Liver (tissue), 9 donors: Measurements from ENCODE around the gene TYW1. TPM values are rescaled to one million over a fixed set of nuclear protein-coding genes. Genes with fewer than 3 reads are reported as not detected.
"Not testable (repeated sequence)": the region's sequence is repeated elsewhere in the genome, so short reads cannot be mapped to it uniquely, and the experiment has no call there.

Experiments used
- DNase-seq: peaks from one replicate; pipeline ENCODE4 v3.0.0-alpha.2; 2017; ENCODE audit warnings: low spot score
- H3K27ac ChIP-seq, 2 donors: one replicate each; pipeline ENCODE4 v1.7.0; 2013; ENCODE audit warnings: inconsistent platforms in 2 of 2, low read length in 2 of 2, control low read depth in 1 of 2, low read depth in 1 of 2, mild to moderate bottlenecking in 1 of 2
- H3K27me3 ChIP-seq, 4 donors: one replicate each; pipeline versions ENCODE4 v1.6.1 to v1.7.0; 2013; ENCODE audit warnings: low read length in 3 of 4, inconsistent platforms in 1 of 4, mild to moderate bottlenecking in 1 of 4, moderate library complexity in 1 of 4; ENCODE audit not compliant: control insufficient read depth in 4 of 4, insufficient read depth in 4 of 4
- H3K36me3 ChIP-seq, 4 donors: one replicate each; pipeline versions ENCODE4 v1.6.1 to v1.7.0; 2013; ENCODE audit warnings: low read length in 3 of 4, mild to moderate bottlenecking in 3 of 4, low read depth in 1 of 4, moderate library complexity in 1 of 4; ENCODE audit not compliant: control insufficient read depth in 4 of 4, insufficient read depth in 3 of 4
- H3K4me1 ChIP-seq, 4 donors: one replicate each; pipeline versions ENCODE4 v1.6.1 to v1.7.0; 2013; ENCODE audit warnings: low read length in 3 of 4, mild to moderate bottlenecking in 3 of 4, moderate library complexity in 1 of 4; ENCODE audit not compliant: control insufficient read depth in 4 of 4, insufficient read depth in 4 of 4
- H3K4me3 ChIP-seq, 3 donors: one replicate each; pipeline versions ENCODE4 v1.6.1 to v1.7.0; 2013; ENCODE audit warnings: low read length in 3 of 3, control low read depth in 1 of 3, low read depth in 1 of 3, mild to moderate bottlenecking in 1 of 3
- H3K9ac ChIP-seq, 2 donors: one replicate each; pipeline ENCODE4 v1.7.0; 2013; ENCODE audit warnings: low read length in 2 of 2, mild to moderate bottlenecking in 2 of 2, moderate library complexity in 2 of 2, control low read depth in 1 of 2, low read depth in 1 of 2
- H3K9me3 ChIP-seq, 4 donors: one replicate each; pipeline versions ENCODE4 v1.6.1 to v1.7.0; 2013; ENCODE audit warnings: low read length in 3 of 4; ENCODE audit not compliant: control insufficient read depth in 4 of 4
- EGR1 ChIP-seq, 2 donors: IDR thresholded peaks; 2 replicates each; pipeline ENCODE4 v1.6.1; 2016 to 2018; ENCODE audit warnings: antibody characterized with exemption in 2 of 2, low read depth in 2 of 2
- FOXA1 ChIP-seq: IDR thresholded peaks from 2 replicates; pipeline ENCODE4 v1.6.1; 2016; ENCODE audit warnings: antibody characterized with exemption
- GABPA ChIP-seq, 2 donors: IDR thresholded peaks in 1 of 2; conservative IDR thresholded peaks in 1 of 2; 2 replicates each; pipeline ENCODE4 v1.6.1; 2016; ENCODE audit warnings: antibody characterized with exemption in 2 of 2, mild to moderate bottlenecking in 1 of 2, moderate library complexity in 1 of 2
- HNF4A ChIP-seq, 2 donors: conservative IDR thresholded peaks; 2 replicates each; pipeline ENCODE4 v1.6.1; 2016; ENCODE audit warnings: antibody characterized with exemption in 2 of 2, mild to moderate bottlenecking in 2 of 2
- JUND ChIP-seq, 2 donors: IDR thresholded peaks; 2 replicates each; pipeline ENCODE4 v1.6.1; 2016; ENCODE audit warnings: antibody characterized with exemption in 2 of 2
- RAD21 ChIP-seq, 2 donors: IDR thresholded peaks; 2 replicates each; pipeline ENCODE4 v1.6.1; 2016; ENCODE audit warnings: antibody characterized with exemption in 2 of 2, mild to moderate bottlenecking in 2 of 2
- WGBS: extraction: QIAGEN DNeasy Blood & Tissue Kit; methylation state at CpG from one replicate; pipeline ENCODE4 v1.1.7; 2013; 5-methylcytosine and 5-hydroxymethylcytosine counted together
- polyA plus RNA-seq, 2 donors: library from polyadenylated mRNA; stranded (reverse) in 1 of 2; unstranded in 1 of 2; fragments of 200-250 nt in 1 of 2; fragments of >200 nt in 1 of 2; fragmentation: Nextera tagmentation in 1 of 2; extraction: Ambion mirVana in 1 of 2; gene quantifications; one replicate each; pipeline versions ENCODE4 v1.2.1 to v1.2.3, GENCODE V29; 2013 to 2015
- total RNA-seq, 2 donors: library from RNA; depleted of rRNA; stranded (reverse); fragments of >200 nt; gene quantifications; one replicate each; pipeline ENCODE4 v1.2.3, GENCODE V29; 2014
- TF ChIP-seq, protein P1 (sequence below): IDR thresholded peaks from 2 replicates; pipeline ENCODE4 v1.6.1; 2016; ENCODE audit warnings: antibody characterized with exemption, mild to moderate bottlenecking
- donor health status: healthy.
- donor health status: healthy.
- donor health status: healthy.
- donor health status: healthy.
- donor health status: healthy.

Gene TYW1
- total and polyA plus RNA-seq, 4 donors: 6.7 to 16.6 (median 9.9) TPM

DNA sequence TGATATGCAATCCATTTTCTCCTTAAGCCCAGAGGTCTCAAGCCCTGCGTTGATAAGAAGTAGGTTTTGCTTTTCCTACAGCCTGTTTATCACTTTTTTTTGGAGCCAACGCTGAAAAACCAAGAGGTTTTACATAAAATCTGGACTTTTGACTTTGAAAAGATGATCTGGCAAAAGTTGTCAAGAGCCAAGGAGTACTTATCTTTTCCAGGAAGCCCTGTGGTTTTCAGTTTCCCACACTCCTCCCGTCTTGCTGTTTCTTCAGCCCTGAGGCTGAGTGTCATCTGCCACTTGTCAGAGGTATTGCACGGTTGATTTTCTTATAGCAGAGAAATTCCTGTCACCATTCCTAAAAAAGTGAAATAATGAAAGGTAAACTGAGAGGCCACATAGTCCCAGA lies 108.7 kb downstream of the TYW1 start:
- WGBS: 56% methylated on average over 4 of the region's 4 CpGs
- Histone ChIP-seq H3K9me3 (no peaks in the 10 kb centered on the region), H3K9ac (no peak overlapping the region), H3K36me3 (peaks cover 0 to 3% (median 1%) of the 10 kb centered on the region in 4 donors), H3K4me3 (no peak overlapping the region), H3K27ac (no peak overlapping the region), H3K27me3 (no peaks in the 10 kb centered on the region), H3K4me1 (peaks cover 0 to 1% (median 0%) of the 10 kb centered on the region in 4 donors)
- TF ChIP-seq, protein P1, sequence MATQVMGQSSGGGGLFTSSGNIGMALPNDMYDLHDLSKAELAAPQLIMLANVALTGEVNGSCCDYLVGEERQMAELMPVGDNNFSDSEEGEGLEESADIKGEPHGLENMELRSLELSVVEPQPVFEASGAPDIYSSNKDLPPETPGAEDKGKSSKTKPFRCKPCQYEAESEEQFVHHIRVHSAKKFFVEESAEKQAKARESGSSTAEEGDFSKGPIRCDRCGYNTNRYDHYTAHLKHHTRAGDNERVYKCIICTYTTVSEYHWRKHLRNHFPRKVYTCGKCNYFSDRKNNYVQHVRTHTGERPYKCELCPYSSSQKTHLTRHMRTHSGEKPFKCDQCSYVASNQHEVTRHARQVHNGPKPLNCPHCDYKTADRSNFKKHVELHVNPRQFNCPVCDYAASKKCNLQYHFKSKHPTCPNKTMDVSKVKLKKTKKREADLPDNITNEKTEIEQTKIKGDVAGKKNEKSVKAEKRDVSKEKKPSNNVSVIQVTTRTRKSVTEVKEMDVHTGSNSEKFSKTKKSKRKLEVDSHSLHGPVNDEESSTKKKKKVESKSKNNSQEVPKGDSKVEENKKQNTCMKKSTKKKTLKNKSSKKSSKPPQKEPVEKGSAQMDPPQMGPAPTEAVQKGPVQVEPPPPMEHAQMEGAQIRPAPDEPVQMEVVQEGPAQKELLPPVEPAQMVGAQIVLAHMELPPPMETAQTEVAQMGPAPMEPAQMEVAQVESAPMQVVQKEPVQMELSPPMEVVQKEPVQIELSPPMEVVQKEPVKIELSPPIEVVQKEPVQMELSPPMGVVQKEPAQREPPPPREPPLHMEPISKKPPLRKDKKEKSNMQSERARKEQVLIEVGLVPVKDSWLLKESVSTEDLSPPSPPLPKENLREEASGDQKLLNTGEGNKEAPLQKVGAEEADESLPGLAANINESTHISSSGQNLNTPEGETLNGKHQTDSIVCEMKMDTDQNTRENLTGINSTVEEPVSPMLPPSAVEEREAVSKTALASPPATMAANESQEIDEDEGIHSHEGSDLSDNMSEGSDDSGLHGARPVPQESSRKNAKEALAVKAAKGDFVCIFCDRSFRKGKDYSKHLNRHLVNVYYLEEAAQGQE: no peak
- TF ChIP-seq JUND (IDR thresholded peaks at IDR 0.05) (no peak), HNF4A (conservative IDR thresholded peaks at IDR 0.05) (no peak), GABPA (IDR thresholded peaks at IDR 0.05 in 1 of 2, conservative IDR thresholded peaks at IDR 0.05 in 1 of 2) (no peak), EGR1 (IDR thresholded peaks at IDR 0.05; ENCODE audit: low read depth in 2 of 2) (no peak), FOXA1 (no peak), RAD21 (IDR thresholded peaks at IDR 0.05) (no peak)
- DNase-seq: no peak

DNA sequence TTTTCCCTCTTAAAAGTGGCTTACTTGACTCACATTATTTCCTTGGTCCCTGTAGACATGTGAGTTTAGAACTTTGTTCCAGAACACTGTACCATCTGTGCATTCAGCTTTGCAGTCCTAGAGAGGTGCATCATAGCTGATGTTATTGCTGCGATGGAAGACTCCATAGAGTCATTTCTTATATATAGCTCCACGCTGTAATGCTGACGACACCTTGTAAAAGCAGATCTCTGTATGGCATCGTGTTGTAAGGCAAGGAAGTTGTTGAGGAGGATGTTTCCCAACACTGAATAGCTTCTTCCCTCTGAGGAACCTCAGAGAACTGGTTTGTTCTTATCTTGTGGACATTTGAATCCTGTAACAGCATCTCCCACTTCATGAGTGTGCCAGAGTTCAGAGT lies 109.6 kb downstream of the TYW1 start:
- H3K4me1 ChIP-seq, H3K9me3 ChIP-seq, H3K4me3 ChIP-seq, H3K27me3 ChIP-seq, H3K9ac ChIP-seq, H3K27ac ChIP-seq, DNase-seq, H3K36me3 ChIP-seq: not testable (repeated sequence)
- 83% methylated on average over 4 of the region's 4 CpGs for WGBS

DNA sequence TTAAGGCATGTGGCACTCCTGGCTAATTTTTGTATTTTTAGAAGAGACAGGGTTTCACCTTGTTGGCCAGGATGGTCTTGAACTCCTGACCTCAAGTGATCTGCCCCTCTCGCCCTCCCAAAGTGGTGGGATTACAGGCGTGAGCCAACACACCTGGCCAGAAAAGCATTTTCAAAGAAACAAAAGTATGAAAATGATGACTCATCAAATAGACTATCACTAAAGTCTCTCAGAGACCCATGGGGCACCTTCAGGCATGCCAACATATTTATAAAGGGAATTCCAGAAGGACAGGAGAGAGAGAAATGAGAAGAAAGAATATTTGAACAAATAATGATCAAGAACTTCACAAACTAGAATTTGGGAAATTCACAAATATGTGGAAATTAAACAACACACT lies 114.7 kb downstream of the TYW1 start:
- 98% methylated on average over 2 of the region's 2 CpGs for WGBS
- H3K4me3 ChIP-seq, H3K9me3 ChIP-seq, H3K36me3 ChIP-seq, H3K27ac ChIP-seq, H3K9ac ChIP-seq, DNase-seq, H3K4me1 ChIP-seq, H3K27me3 ChIP-seq: not testable (repeated sequence)

DNA sequence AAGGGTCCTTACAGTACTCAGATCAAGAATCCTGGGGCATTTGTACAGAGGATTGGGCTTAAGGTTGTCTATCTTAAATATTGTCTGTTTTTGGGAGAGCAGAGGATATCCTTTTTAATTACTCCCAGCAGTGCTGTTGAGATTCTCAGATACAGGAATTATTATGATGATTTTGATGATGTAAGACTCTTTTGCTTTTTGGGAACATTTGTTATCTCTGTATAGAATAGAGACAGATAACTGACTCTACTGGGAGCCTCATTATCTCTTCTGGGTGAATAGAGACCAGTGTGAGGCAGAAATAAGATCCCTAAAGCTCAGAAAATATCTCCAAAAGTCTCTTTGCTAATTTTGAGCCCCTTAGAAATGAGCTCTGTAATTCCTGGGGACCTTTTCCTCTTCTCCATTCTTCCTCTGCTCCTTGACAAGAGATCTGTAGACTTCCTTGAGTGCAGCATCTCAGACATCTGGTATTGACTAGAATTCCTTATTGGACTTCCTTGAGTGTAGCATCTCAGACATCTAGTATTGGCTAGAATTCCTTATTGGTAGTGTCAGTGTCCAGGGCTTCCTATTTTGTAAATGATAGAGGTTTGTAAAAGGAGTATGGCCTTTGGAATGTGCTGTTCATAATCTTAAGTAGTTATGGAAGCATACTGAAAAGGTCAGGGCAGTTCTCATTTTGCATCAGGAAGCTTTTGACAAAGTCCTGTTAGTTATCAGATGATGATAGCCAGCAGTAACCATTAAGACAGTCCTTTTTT lies 118.0 kb downstream of the TYW1 start:
- H3K4me1 ChIP-seq, H3K27ac ChIP-seq, H3K4me3 ChIP-seq, H3K36me3 ChIP-seq, H3K27me3 ChIP-seq, H3K9me3 ChIP-seq, DNase-seq, H3K9ac ChIP-seq: not testable (repeated sequence)

DNA sequence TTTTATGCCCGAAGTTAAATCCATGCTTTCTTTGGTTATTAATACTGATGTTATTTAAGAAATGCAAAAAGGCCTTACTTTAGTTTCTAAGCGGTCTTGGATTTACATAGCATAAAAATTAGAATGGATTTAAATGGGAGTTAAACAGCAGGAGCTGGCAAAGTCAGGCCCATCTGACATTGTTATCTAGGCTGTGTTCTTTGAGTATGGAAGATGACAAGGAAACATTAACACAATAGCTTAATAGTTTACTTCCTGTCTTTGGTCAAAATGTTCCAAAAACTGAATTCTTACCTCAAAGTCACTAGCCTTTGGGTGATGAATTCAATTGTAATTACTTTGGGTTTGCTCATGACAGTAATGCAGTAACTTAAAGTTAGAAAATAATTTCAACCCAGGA lies 123.9 kb downstream of the TYW1 start:
- not testable (repeated sequence) for H3K27me3 ChIP-seq, H3K9me3 ChIP-seq, H3K4me3 ChIP-seq, H3K4me1 ChIP-seq, H3K36me3 ChIP-seq, H3K9ac ChIP-seq, DNase-seq, H3K27ac ChIP-seq
- WGBS: 95% methylated on average over 2 of the region's 2 CpGs

DNA sequence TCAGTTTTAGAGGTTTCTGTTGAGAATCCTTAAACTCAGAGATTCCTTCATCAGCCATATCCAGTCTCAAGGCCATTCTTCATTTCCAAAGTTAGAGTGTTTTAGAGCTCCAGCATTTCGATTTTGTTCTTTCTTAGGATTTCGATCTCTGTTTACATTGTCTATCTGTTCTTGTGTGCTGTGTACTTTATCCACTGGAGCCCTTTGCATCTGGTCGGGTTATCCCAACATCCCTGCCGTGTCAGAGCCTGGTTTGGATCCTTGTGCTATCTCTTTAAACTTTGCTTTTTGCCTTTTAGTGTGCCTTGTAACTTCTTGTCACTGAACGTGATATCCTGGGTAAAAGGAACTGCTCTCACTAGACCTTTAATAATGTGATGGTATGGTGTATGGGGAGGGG lies 131.6 kb downstream of the TYW1 start:
- not testable (repeated sequence) for H3K9ac ChIP-seq, H3K27me3 ChIP-seq, H3K4me1 ChIP-seq, H3K9me3 ChIP-seq, H3K27ac ChIP-seq, H3K36me3 ChIP-seq, DNase-seq, H3K4me3 ChIP-seq
- 75% methylated on average over 5 of the region's 5 CpGs for WGBS
